H1 (cell line): ENCODE data around the gene FAT3. TPM values are rescaled to one million over a fixed set of nuclear protein-coding genes. Genes with fewer than 3 reads are reported as not detected.

ENCODE experiments used
- CTCF ChIA-PET: fragments of 300-600 bp; sonication (Branson Sonifier 250); formaldehyde crosslinking; loops from one replicate; lab custom pipeline; 2021; ENCODE audit not compliant: partially characterized antibody; lab: Charles Lee
- POLR2A ChIA-PET: fragments of 300-600 bp; sonication (Branson Sonifier 250); formaldehyde crosslinking; loops from one replicate; lab custom pipeline; 2021; ENCODE audit warnings: inconsistent platforms; ENCODE audit not compliant: partially characterized antibody; lab: Charles Lee
- DNase-seq, 2 experiments: peaks; one replicate each; pipeline versions ENCODE4 v3.0.0 to v3.0.0-alpha.2; 2010 to 2022; ENCODE audit warnings: low spot score in 2 of 2, low read depth in 1 of 2, mixed read lengths in 1 of 2
- FAIRE-seq: peaks from 2 replicates; lab custom pipeline; 2011; peaks lifted over from hg19 to GRCh38; lab: Jason Lieb, UNC
- H2AFZ ChIP-seq: 2 replicates; pipeline ENCODE4 v1.8.1; 2012; ENCODE audit warnings: low read length, inconsistent platforms
- H2AK5ac ChIP-seq: 2 replicates; pipeline ENCODE4 v1.6.1; 2013; ENCODE audit warnings: low read depth, low read length
- H2BK120ac ChIP-seq: replicated peaks from 2 replicates; pipeline ENCODE3; 2013; ENCODE audit warnings: low read depth, low read length, inconsistent platforms
- H2BK12ac ChIP-seq: 2 replicates; pipeline ENCODE4 v1.6.1; 2013; ENCODE audit warnings: low read depth, low read length
- H2BK15ac ChIP-seq: 2 replicates; pipeline ENCODE4 v1.6.1; 2013; ENCODE audit warnings: low read length
- H2BK20ac ChIP-seq: 2 replicates; pipeline ENCODE4 v1.6.1; 2013; ENCODE audit warnings: low read length
- H2BK5ac ChIP-seq: 2 replicates; pipeline ENCODE4 v1.6.1; 2013; ENCODE audit warnings: low read depth, low read length
- H3K14ac ChIP-seq: 2 replicates; pipeline ENCODE4 v1.6.1; 2013; ENCODE audit warnings: inconsistent platforms; ENCODE audit not compliant: insufficient read length
- H3K18ac ChIP-seq: 2 replicates; pipeline ENCODE4 v1.6.1; 2013; ENCODE audit warnings: low read length; ENCODE audit errors: extremely low read depth
- H3K23ac ChIP-seq: 2 replicates; pipeline ENCODE4 v1.6.1; 2013; ENCODE audit warnings: inconsistent platforms; ENCODE audit not compliant: insufficient read length
- H3K23me2 ChIP-seq: 2 replicates; pipeline ENCODE4 v1.6.1; 2013; ENCODE audit warnings: low read depth, low read length
- H3K27ac ChIP-seq: 2 replicates; pipeline ENCODE4 v1.6.1; 2011; ENCODE audit warnings: low read depth, low read length, inconsistent platforms
- H3K27me3 ChIP-seq, 4 experiments: replicated peaks in 1 of 4; 1 replicate in 1 of 4; 2 replicates in 3 of 4; pipeline versions ENCODE4 v1.6.1 to v1.8.1; 2011 to 2013; ENCODE audit warnings: low read length in 3 of 4, mild to moderate bottlenecking in 3 of 4, inconsistent platforms in 2 of 4, mixed read lengths in 2 of 4, moderate library complexity in 1 of 4; ENCODE audit not compliant: control insufficient read depth in 3 of 4, insufficient read depth in 3 of 4; ENCODE audit errors: extremely low read depth in 1 of 4
- H3K36me3 ChIP-seq, 4 experiments: 2 replicates each; pipeline versions ENCODE4 v1.6.1 to v1.8.1; 2011 to 2013; ENCODE audit warnings: mild to moderate bottlenecking in 4 of 4, low read length in 3 of 4, moderate library complexity in 2 of 4, control low read depth in 1 of 4, inconsistent platforms in 1 of 4; ENCODE audit not compliant: insufficient read depth in 4 of 4, control insufficient read depth in 2 of 4
- H3K4ac ChIP-seq: replicated peaks from 2 replicates; pipeline ENCODE3; 2013; ENCODE audit warnings: low read length, low read depth, mixed read lengths, inconsistent platforms; ENCODE audit not compliant: insufficient read length
- H3K4me1 ChIP-seq, 4 experiments: replicated peaks in 1 of 4; 1 replicate in 1 of 4; 2 replicates in 3 of 4; pipeline versions ENCODE4 v1.6.1 to v1.8.1; 2011 to 2013; ENCODE audit warnings: low read length in 3 of 4, inconsistent platforms in 2 of 4, mixed read lengths in 1 of 4; ENCODE audit not compliant: insufficient read depth in 4 of 4, control insufficient read depth in 3 of 4
- H3K4me2 ChIP-seq, 2 experiments: 2 replicates each; pipeline versions ENCODE4 v1.6.1 to v1.8.1; 2011 to 2013; ENCODE audit warnings: low read depth in 2 of 2, low read length in 2 of 2, control low read depth in 1 of 2, inconsistent platforms in 1 of 2, mild to moderate bottlenecking in 1 of 2; ENCODE audit not compliant: insufficient read depth in 1 of 2
- H3K4me3 ChIP-seq, 4 experiments: fragments of 200-600, 300-600 bp in 1 of 4; sonication (generic), shearing (Covaris generic), sonication (Bioruptor Twin) in 1 of 4; 2 replicates each; pipeline versions ENCODE4 v1.5.1 to v1.8.1; 2011 to 2016; ENCODE audit warnings: low read length in 4 of 4, low read depth in 3 of 4, control low read depth in 2 of 4, inconsistent platforms in 2 of 4, mild to moderate bottlenecking in 2 of 4, mixed read lengths in 1 of 4, moderate library complexity in 1 of 4; ENCODE audit not compliant: insufficient read depth in 2 of 4; ENCODE audit errors: extremely low read depth in 1 of 4
- H3K56ac ChIP-seq: replicated peaks from 2 replicates; pipeline ENCODE3; 2013; ENCODE audit warnings: low read depth, mild to moderate bottlenecking, mixed read lengths, low read length, inconsistent platforms; ENCODE audit not compliant: insufficient read length
- H3K79me1 ChIP-seq: 2 replicates; pipeline ENCODE4 v1.6.1; 2013; ENCODE audit warnings: low read depth, low read length, control low read depth
- H3K79me2 ChIP-seq, 2 experiments: 2 replicates each; pipeline versions ENCODE4 v1.6.1 to v1.8.1; 2012 to 2013; ENCODE audit warnings: low read length in 2 of 2, mild to moderate bottlenecking in 2 of 2, inconsistent platforms in 1 of 2; ENCODE audit not compliant: insufficient read depth in 2 of 2, control insufficient read depth in 1 of 2
- H3K9ac ChIP-seq, 4 experiments: replicated peaks in 1 of 4; 1 replicate in 1 of 4; 2 replicates in 3 of 4; pipeline versions ENCODE4 v1.6.1 to v1.8.1; 2011 to 2013; ENCODE audit warnings: low read depth in 3 of 4, low read length in 3 of 4, control low read depth in 2 of 4, mild to moderate bottlenecking in 2 of 4, moderate library complexity in 2 of 4, inconsistent platforms in 1 of 4; ENCODE audit errors: extremely low read depth in 1 of 4
- H3K9me3 ChIP-seq, 2 experiments: 2 replicates each; pipeline versions ENCODE4 v1.6.1 to v1.8.1; 2012 to 2013; ENCODE audit warnings: mild to moderate bottlenecking in 2 of 2, moderate library complexity in 2 of 2, control low read depth in 1 of 2, inconsistent platforms in 1 of 2, low read depth in 1 of 2, low read length in 1 of 2, mixed read lengths in 1 of 2; ENCODE audit not compliant: insufficient read depth in 2 of 2
- H4K20me1 ChIP-seq, 2 experiments: replicated peaks in 1 of 2; 2 replicates each; pipeline versions ENCODE3 to v1.8.1; 2011 to 2013; ENCODE audit warnings: inconsistent platforms in 2 of 2, low read length in 2 of 2, mild to moderate bottlenecking in 1 of 2; ENCODE audit not compliant: insufficient read depth in 2 of 2, control insufficient read depth in 1 of 2
- H4K5ac ChIP-seq: 2 replicates; pipeline ENCODE4 v1.6.1; 2013; ENCODE audit warnings: low read length, low read depth, mixed read lengths, inconsistent platforms; ENCODE audit not compliant: insufficient read length
- H4K8ac ChIP-seq: 2 replicates; pipeline ENCODE4 v1.8.0; 2013; ENCODE audit warnings: mild to moderate bottlenecking, moderate library complexity, low read length, inconsistent platforms; ENCODE audit not compliant: insufficient read depth; ENCODE audit errors: extremely low read depth
- H4K91ac ChIP-seq: replicated peaks from 2 replicates; pipeline ENCODE3; 2013; ENCODE audit warnings: low read length, mixed read lengths, inconsistent platforms; ENCODE audit not compliant: insufficient read length
- TCF12 ChIP-seq: IDR thresholded peaks from 2 replicates; pipeline ENCODE4 v1.6.1; 2011; ENCODE audit warnings: low read depth, mild to moderate bottlenecking, low read length
- TEAD4 ChIP-seq: IDR thresholded peaks from 2 replicates; pipeline ENCODE4 v1.6.1; 2012; ENCODE audit warnings: low read depth, low read length, inconsistent platforms, mixed read lengths
- WGBS, 2 experiments: shearing (Covaris generic) in 1 of 2; methylation state at CpG; one replicate each; pipeline versions ENCODE4 v1.1.6 to v1.1.7; 2013 to 2015; ENCODE audit warnings: low lambda C conversion rate in 2 of 2, mixed read lengths in 2 of 2, inconsistent platforms in 1 of 2, low coverage in 1 of 2, missing lambda C conversion rate in 1 of 2; ENCODE audit not compliant: insufficient replicate concordance in 2 of 2, insufficient coverage in 1 of 2, insufficient read length in 1 of 2; ENCODE audit errors: extremely low coverage in 1 of 2, missing lambda C conversion rate in 1 of 2; 5-methylcytosine and 5-hydroxymethylcytosine counted together
- polyA plus RNA-seq, 7 experiments: library from polyadenylated mRNA; depleted of rRNA in 3 of 7; stranded (reverse) in 5 of 7; unstranded in 2 of 7; fragments of >200 nt in 5 of 7; fragments of 200-250 nt in 2 of 7; gene quantifications; 1 replicate in 5 of 7; 2 replicates in 1 of 7; 4 replicates in 1 of 7; pipeline versions ENCODE4 v1.2.1 to v1.2.3, GENCODE V29; 2011 to 2013; ENCODE audit warnings: missing spikeins in 2 of 7, mixed read lengths in 2 of 7
- total RNA-seq: library from RNA; stranded (reverse); fragmentation: NEBNext Ultra II Directional; extraction: Animal tissue kit (Norgen Biotek cat#: 25700); gene quantifications from 2 replicates; pipeline ENCODE4 v1.2.1, GENCODE V29; 2021

FAT3 gene
- total and polyA plus RNA-seq, 2 of the 8 experiments (the other 6 are each of a cell fraction or from before 2014, with no cell fraction given), result 7.2 to 18.4 TPM

DNA sequence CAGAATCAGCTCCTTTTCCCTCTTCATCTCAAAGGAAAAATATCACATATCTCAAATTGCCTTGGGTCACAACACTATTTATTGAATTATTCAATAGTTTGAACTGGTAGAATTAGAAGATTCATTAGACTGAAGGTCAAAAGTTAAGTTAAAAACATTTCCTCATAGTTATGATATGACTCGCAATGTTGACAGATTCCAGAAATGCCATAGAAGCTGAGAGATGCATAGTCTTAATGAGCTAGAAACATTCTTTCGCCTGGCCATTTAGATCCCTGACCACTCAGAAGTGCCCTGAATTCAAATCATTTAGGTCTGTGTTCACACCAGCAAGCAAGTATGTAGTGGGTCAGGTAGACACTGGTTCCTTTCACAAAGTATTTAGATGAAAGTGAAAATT, 44.4 kb downstream of the FAT3 start:
- H2BK12ac ChIP-seq, result no peak overlapping the region
- POLR2A ChIA-PET, result interaction anchor here (1.3 to 1.5 kb wide), 2 partner anchors 11 to 15 kb away, joined by 4 read pairs; no protein-coding TSS in a partner anchor
- no peak overlapping the region for H4K8ac ChIP-seq
- no peaks in the 10 kb centered on the region for H3K36me3 ChIP-seq
- no peak overlapping the region for H3K4me3 ChIP-seq
- no peak overlapping the region for H4K5ac ChIP-seq
- DNase-seq (peak in 1 of 2 experiments; percentile 9), FAIRE-seq (no peak)
- no peaks in the 10 kb centered on the region for H3K79me2 ChIP-seq
- no peak overlapping the region for H3K9ac ChIP-seq
- H3K4ac ChIP-seq, result no peak overlapping the region
- no peak overlapping the region for H4K91ac ChIP-seq
- TF ChIP-seq TCF12, result no peak
- peak; percentile 69; the same call in 1 of the 2 replicates for TF ChIP-seq TEAD4
- no peak overlapping the region for H2BK15ac ChIP-seq
- H2BK120ac ChIP-seq, result no peak overlapping the region
- no peak overlapping the region for H2AFZ ChIP-seq
- no peak overlapping the region for H3K4me2 ChIP-seq
- H3K27me3 ChIP-seq, result no peaks in the 10 kb centered on the region
- no peak overlapping the region for H2AK5ac ChIP-seq
- H3K23me2 ChIP-seq, result no peaks in the 10 kb centered on the region
- no peak overlapping the region for H3K27ac ChIP-seq
- H3K56ac ChIP-seq, result no peak overlapping the region
- no peaks in the 10 kb centered on the region for H3K79me1 ChIP-seq
- H2BK20ac ChIP-seq, result no peak overlapping the region
- WGBS, 2 experiments, result 80% methylated on average over 2 of the region's 2 CpGs; no CpG with 5 or more reads in 1 of the 2 experiments
- no peaks in the 10 kb centered on the region for H3K9me3 ChIP-seq
- H3K4me1 ChIP-seq, result peaks cover 5 to 12% (median 7%) of the 10 kb centered on the region in 4 experiments; a peak in 6 of 7 replicates
- H3K23ac ChIP-seq, result no peak overlapping the region
- no peak overlapping the region for H2BK5ac ChIP-seq
- no peaks in the 10 kb centered on the region for H4K20me1 ChIP-seq
- CTCF ChIA-PET, result interaction anchor here (0.6 to 1.7 kb wide), 6 partner anchors 9 to 127 kb away, joined by 3 to 5 read pairs (median 4); partner anchors contain the start of gene FAT3
- no peak overlapping the region for H3K18ac ChIP-seq
- no peak overlapping the region for H3K14ac ChIP-seq
